Fibroblast of skin of left biceps (primary cell): Measurements from ENCODE around the gene RPS15A.
"Not testable (repeated sequence)": the region's sequence is repeated elsewhere in the genome, so short reads cannot be mapped to it uniquely, and the experiment has no call there.

ENCODE experiments used
- DNase-seq, 2 experiments: peaks; one replicate each; pipeline ENCODE4 v3.0.0-alpha.2; 2013; ENCODE audit warnings: low read depth in 2 of 2

The RPS15A gene

DNA sequence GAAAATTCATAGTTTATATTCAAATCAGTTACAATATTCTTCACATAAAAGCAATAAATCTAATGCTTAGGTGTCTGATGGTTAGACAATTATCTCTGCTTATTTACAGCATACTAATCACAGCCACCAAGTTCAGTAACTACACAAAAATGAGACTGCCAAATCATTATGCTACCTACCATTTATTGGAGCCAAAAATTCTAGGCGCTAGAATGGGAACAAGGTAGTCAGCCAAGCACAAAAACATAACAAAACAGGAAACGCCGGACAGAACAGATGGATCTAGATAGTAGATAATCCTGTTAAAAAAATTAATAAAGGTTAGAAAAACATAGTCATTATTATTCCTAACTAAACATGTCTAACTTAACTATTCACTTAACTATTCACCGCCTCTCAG is 7.6 kb upstream of the RPS15A start:
- no peak for DNase-seq

- DNase-seq = no peak
Observed at GRCh38 chr16:18796377-18796776, 6.2 kb upstream of the RPS15A start.

DNA sequence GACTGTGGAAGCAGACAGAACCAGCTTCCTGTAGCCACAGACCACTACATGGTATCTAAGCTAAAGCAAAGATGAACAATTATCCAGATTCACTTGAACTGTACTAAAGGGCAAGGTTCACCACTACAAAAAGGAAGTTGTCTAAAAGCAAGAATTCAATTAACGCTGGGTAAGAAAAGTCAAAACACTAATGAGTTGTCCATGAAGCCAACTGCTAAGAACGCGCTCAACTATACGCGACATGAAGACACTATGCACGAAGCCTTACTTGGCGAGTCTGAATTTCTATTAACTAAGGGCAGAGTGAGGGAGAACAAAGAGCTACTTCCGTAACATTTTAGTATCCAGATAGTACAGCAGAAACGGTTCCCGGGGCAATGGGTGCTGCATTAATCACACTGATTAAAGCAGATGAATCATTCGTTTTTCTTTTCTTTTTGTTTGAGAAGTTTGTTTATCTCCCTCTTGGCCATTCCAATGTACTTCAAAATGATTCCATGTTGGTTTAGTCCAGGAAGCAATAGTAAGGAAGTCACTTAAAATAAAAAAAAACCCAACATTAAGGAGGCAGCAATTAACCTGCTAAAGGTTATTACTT is 2.8 kb upstream of the RPS15A start:
- DNase-seq = no peak

- DNase-seq = no peak
Observed at GRCh38 chr16:18789515-18789849, 652 bp downstream of the RPS15A start.

- DNase-seq = no peak
Observed at GRCh38 chr16:18788828-18789514, 1.2 kb downstream of the RPS15A start.

DNA sequence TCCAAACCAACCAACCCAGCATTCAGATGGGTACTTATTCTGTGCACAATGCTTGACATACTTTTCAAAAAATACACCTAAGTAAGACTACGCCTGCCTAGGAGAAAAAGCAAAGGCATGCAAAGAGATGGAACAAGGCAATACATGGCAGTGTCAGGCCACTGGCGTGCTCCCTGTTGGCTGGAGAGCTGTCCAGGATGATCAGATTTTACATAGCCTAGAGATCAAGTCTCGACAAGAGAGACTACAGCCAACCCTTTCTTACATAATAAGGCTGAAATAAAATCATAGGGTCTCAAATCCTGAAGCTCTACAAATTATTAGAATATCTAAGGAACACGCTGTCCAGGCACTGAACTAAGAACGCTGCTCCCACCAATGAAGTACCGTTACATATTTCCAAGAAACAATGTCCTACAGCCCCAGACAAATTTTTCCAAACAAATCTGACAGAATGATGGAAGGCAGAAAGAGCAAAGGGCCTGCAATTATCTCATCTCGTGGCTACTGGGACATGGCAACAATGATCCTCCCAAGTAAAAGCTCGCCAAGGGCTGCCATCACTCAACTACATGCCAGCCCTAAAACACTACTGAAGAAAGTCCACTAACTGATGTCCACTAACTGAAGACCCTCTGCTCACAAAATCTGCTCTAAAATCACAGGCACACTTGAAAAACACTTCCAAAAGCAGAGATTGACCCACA is 5.1 kb downstream of the RPS15A start:
- DNase-seq = no peak

- no peak for DNase-seq
Observed at GRCh38 chr16:18783430-18784341, 6.4 kb downstream of the RPS15A start.

DNA sequence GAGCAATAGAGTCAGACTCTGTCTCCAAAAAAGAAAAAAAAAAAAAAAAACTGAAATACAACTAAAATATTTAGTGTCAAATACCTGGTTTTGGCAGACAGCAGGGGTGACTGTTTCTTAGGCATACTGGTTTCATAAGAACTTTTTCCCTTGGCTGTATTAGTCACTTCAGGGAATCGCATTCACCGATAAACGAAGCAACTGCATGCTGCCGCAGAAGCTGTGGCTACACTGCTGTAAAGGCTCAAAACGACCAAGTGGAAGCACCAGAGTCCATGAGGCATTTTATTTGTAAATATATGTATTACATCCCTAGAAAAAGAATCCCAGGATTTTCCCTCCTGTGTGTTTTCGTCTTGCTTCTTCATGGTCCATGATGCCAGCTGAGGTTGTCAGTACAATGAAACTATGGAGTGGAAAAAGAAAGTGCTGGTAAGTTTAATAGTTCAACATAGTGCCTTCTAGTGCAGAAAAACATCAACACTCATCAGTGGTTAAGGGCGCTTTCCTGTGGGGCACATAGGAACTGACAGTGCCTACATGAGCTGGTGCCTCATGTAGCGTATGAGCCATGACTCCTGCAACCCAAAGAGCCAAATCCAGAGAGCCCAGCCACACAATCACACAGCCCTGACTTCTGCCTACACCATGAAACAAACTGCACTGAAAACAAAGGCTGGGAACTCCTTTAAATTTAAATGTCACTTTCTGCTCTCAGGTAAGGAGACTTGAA is 7.3 kb downstream of the RPS15A start:
- no peak for DNase-seq

GRCh38 chr16:18781232-18781631 is 8.9 kb downstream of the RPS15A start:
- not testable (repeated sequence) for DNase-seq

DNA sequence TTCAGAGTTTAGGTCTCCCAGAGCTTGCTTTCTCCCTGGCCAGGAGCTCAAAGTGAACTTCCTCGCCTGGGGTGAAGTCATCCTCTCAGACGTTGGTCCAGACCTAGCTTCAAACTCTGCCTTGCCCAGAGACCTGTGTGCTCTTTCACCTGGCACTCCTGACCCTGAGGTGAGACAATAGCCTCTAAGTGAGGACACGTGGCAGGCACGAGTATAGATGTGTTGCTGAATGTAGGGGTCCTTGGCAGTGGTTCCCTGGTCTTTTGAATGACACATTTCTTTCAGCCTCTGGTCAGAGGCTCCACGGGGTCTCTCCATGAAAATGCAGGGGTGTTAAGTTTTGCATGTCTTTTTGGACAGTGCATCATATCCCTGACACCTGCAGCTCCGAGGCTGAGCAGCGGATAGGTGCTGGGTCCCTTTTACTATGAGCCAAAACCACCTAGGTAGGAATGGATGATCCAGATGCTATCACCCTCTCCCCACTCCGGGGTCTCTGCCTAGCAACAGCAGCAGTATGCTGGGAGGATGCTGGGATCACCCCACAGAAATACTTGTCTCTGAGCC is 9.6 kb downstream of the RPS15A start:
- not testable (repeated sequence) for DNase-seq

- not testable (repeated sequence) for DNase-seq
Observed at GRCh38 chr16:18777664-18778063, 12.5 kb downstream of the RPS15A start.

- not testable (repeated sequence) for DNase-seq
Observed at GRCh38 chr16:18776334-18776733, 13.8 kb downstream of the RPS15A start.

- not testable (repeated sequence) for DNase-seq
Observed at GRCh38 chr16:18774651-18775050, 15.5 kb downstream of the RPS15A start.

GRCh38 chr16:18772171-18772570 is 18.0 kb downstream of the RPS15A start:
- not testable (repeated sequence) for DNase-seq

- DNase-seq = not testable (repeated sequence)
Observed at GRCh38 chr16:18770336-18770962, 19.7 kb downstream of the RPS15A start.

- DNase-seq = not testable (repeated sequence)
Observed at GRCh38 chr16:18767217-18767616, 22.9 kb downstream of the RPS15A start.

DNA sequence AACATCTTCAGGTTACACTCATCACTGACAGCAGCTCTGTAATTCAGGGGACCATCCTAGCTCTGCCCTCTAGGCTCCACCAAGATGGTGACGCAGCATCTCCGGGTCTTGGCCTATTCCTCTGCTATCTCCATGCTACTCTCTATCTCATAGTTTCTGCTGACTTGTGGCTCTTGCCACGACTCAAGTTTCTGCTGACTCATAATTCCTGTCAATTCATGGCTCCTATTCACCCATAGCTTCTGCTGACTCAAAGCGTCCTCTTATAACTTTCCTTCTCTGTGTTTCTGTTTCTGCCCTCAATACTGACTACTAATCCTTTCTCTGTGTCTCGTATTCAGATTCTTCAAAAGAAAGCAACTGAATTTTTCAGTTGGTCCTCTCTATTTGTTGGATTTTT is 27.4 kb downstream of the RPS15A start:
- not testable (repeated sequence) for DNase-seq

DNA sequence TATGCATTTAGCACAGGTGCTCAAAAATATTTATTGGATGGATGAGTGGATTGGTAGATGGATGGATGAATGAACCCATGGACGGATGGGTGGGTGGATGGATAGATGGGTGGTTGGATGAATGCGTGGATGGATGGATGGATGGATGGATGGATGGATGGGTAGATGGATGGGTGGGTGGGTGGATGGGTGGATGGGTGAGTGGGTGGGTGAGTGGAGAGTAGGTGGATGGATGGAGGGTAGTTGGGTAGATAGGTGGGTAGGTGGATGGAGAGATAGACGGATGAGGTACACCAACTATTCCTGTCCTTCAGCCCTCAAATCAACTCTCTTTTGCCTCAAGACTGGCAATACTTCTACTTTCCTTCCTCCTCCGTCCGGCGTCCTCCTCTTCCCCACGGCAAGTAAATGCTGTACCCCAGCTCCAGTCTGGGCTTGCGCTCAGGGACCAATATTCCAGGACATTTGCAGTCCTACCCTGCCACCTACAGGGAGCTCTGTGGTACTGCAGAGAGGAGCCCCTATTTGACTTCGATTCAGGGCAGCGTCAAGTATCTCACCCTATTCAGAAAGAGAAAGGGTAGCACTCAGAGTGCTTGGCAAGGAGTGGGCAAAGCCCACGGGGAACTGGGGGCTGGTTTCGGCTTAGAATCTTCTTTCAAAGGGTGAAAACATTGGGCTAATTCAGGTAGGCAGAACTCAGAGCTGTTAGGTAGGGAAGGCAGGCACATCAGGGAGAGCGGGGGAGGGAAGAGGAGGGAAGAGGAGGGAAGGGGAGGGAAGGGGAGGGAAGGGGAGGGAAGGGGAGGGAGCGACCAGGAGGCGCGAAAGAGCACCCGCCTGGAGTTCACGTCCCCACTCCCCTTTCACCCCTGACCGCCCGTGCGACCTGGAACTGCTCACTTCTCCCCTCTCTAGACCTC is 30.3 kb downstream of the RPS15A start:
- not testable (repeated sequence) for DNase-seq

DNA sequence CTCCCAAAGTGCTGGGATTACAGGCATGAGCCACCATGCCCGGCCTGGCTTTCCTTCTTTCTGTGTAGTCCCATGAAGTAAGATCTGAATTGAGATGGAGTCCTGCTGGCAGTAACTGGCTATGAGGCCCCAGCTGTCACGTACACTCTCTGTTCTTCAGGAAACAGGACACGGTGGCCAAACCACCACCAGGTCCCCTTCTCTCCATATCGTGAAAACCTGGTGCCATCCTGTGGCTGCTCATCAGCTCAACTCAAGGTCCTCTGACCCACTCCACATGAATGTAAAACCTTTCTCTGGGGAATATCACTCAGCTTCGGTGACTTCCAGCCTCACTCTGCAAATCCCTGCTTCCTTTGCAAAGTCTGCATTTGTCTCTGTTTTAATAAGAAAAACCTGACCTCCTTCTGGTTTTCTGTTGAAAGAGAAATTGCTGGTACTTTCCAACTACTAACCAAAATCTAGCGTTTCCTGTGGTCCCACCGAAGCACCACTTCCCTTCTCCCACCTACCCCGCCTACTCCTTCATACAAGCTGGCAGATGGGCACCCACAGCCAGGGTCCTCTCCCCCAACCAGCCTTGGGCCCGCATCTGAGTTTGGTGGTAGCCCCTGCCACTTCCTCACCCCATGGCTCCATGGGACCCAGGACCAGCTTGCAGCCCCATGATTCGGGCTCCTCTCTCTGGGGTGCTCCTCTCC is 32.0 kb downstream of the RPS15A start:
- not testable (repeated sequence) for DNase-seq
